HepG2 (cell line): ENCODE data around the gene TUBG2. TPM values are rescaled to one million over a fixed set of nuclear protein-coding genes. Genes with fewer than 3 reads are reported as not detected.

ENCODE experiments used
- ATAD3A ChIP-seq: sonication (generic); formaldehyde crosslinking; IDR thresholded peaks from 2 replicates; pipeline ENCODE4 v1.4.0; 2020; ENCODE audit warnings: missing genetic modification reagents
- E2F1 ChIP-seq: sonication (generic); formaldehyde crosslinking; IDR thresholded peaks from 2 replicates; pipeline ENCODE4 v1.5.0; 2020; ENCODE audit warnings: missing genetic modification reagents
- E2F2 ChIP-seq: sonication (generic); formaldehyde crosslinking; IDR thresholded peaks from 2 replicates; pipeline ENCODE4 v1.4.0; 2020; ENCODE audit warnings: missing genetic modification reagents, borderline replicate concordance
- FOSL1 ChIP-seq: sonication (generic); formaldehyde crosslinking; IDR thresholded peaks from 2 replicates; pipeline ENCODE4 v1.9.0; 2021; ENCODE audit warnings: missing genetic modification reagents, borderline replicate concordance
- FOXA1 ChIP-seq, 2 experiments: fragments of 450-650 bp in 1 of 2; sonication (generic) in 1 of 2; formaldehyde crosslinking in 1 of 2; IDR thresholded peaks; 2 replicates each; pipeline versions ENCODE4 v1.4.0 to v1.6.1; 2016 to 2020; ENCODE audit warnings: missing genetic modification reagents in 1 of 2
- MTA3 ChIP-seq: sonication (generic); formaldehyde crosslinking; IDR thresholded peaks from 2 replicates; pipeline ENCODE4 v1.4.0; 2020; ENCODE audit warnings: missing genetic modification reagents
- NFKBIZ ChIP-seq: IDR thresholded peaks from 2 replicates; pipeline ENCODE4 v1.6.1; 2018; ENCODE audit warnings: missing genetic modification reagents, missing compliant biosample characterization
- PITX1 ChIP-seq: sonication (generic); formaldehyde crosslinking; IDR thresholded peaks from 2 replicates; pipeline ENCODE4 v1.5.1; 2020; ENCODE audit warnings: mild to moderate bottlenecking, missing genetic modification reagents
- RELA ChIP-seq: sonication (generic); formaldehyde crosslinking; IDR thresholded peaks from 2 replicates; pipeline ENCODE4 v1.4.0; 2020; ENCODE audit warnings: missing genetic modification reagents
- SMYD3 ChIP-seq: sonication (generic); formaldehyde crosslinking; IDR thresholded peaks from 2 replicates; pipeline ENCODE4 v1.8.1; 2023; ENCODE audit warnings: mild to moderate bottlenecking, missing genetic modification reagents
- TIGD3 ChIP-seq: sonication (generic); formaldehyde crosslinking; IDR thresholded peaks from 2 replicates; pipeline ENCODE4 v1.5.1; 2020; ENCODE audit warnings: mild to moderate bottlenecking, missing genetic modification reagents, borderline replicate concordance
- U2AF2 ChIP-seq: fragments of 200-400 bp; formaldehyde crosslinking; IDR thresholded peaks from 2 replicates; pipeline ENCODE4 v1.6.1; 2017; ENCODE audit warnings: low read depth, mild to moderate bottlenecking, low read length
- YEATS4 ChIP-seq: sonication (generic); formaldehyde crosslinking; IDR thresholded peaks from 2 replicates; pipeline ENCODE4 v1.4.0; 2020; ENCODE audit warnings: missing genetic modification reagents, borderline replicate concordance
- ZHX1 ChIP-seq: sonication (generic); formaldehyde crosslinking; IDR thresholded peaks from 2 replicates; pipeline ENCODE4 v1.8.1; 2022; ENCODE audit warnings: low read depth, mild to moderate bottlenecking, missing genetic modification reagents
- ZNF260 ChIP-seq: sonication (generic); formaldehyde crosslinking; IDR thresholded peaks from 2 replicates; pipeline ENCODE4 v1.4.0; 2020; ENCODE audit warnings: missing genetic modification reagents, low read depth, mild to moderate bottlenecking, borderline replicate concordance
- ZNF33B ChIP-seq: sonication (generic); formaldehyde crosslinking; IDR thresholded peaks from 2 replicates; pipeline ENCODE4 v1.5.1; 2020; ENCODE audit warnings: mild to moderate bottlenecking, missing genetic modification reagents
- ZNF468 ChIP-seq: sonication (generic); formaldehyde crosslinking; IDR thresholded peaks from 2 replicates; pipeline ENCODE4 v1.8.0; 2022; ENCODE audit warnings: mild to moderate bottlenecking, moderate library complexity, missing genetic modification reagents
- ZNF552 ChIP-seq: sonication (generic); formaldehyde crosslinking; IDR thresholded peaks from 2 replicates; pipeline ENCODE4 v1.9.0; 2022; ENCODE audit warnings: missing genetic modification reagents, mild to moderate bottlenecking, borderline replicate concordance
- ZNF564 ChIP-seq: sonication (generic); formaldehyde crosslinking; IDR thresholded peaks from 2 replicates; pipeline ENCODE4 v1.8.1; 2023; ENCODE audit warnings: mild to moderate bottlenecking, missing genetic modification reagents
- ZNF704 ChIP-seq: sonication (generic); formaldehyde crosslinking; IDR thresholded peaks from 2 replicates; pipeline ENCODE4 v1.8.1; 2023; ENCODE audit warnings: mild to moderate bottlenecking, inconsistent platforms, moderate library complexity, missing genetic modification reagents, borderline replicate concordance
- ZNF75D ChIP-seq: sonication (generic); formaldehyde crosslinking; IDR thresholded peaks from 2 replicates; pipeline ENCODE4 v1.8.1; 2023; ENCODE audit warnings: missing genetic modification reagents, mild to moderate bottlenecking, borderline replicate concordance
- ZNF782 ChIP-seq: sonication (generic); formaldehyde crosslinking; IDR thresholded peaks from 2 replicates; pipeline ENCODE4 v1.4.0; 2020; ENCODE audit warnings: missing genetic modification reagents, mild to moderate bottlenecking, borderline replicate concordance
- polyA plus RNA-seq, 8 experiments: library from polyadenylated mRNA; depleted of rRNA in 3 of 8; stranded (reverse) in 7 of 8; unstranded in 1 of 8; fragments of >200 nt; fragmentation: Illumina TruSeq in 4 of 8; extraction: Trizol in 4 of 8; gene quantifications; 2 replicates each; pipeline versions ENCODE4 v1.2.1 to v1.2.3, GENCODE V29; 2011 to 2016; ENCODE audit warnings: low read depth in 4 of 8, missing spikeins in 1 of 8, mixed read lengths in 1 of 8; ENCODE audit not compliant: insufficient read depth in 1 of 8
- total RNA-seq, 5 experiments: library from RNA; depleted of rRNA; stranded (reverse); fragments of >200 nt; fragmentation: Illumina TruSeq; extraction: Trizol; gene quantifications; 2 replicates each; pipeline ENCODE4 v1.2.3, GENCODE V29; 2016; ENCODE audit warnings: low read depth in 1 of 5

Gene TUBG2
- total and polyA plus RNA-seq, 2 of the 13 experiments (the other 11 are each of a cell fraction or from before 2014, with no cell fraction given) = 16.0 to 42.3 TPM

- TF ChIP-seq ZHX1 (peak; percentile 78; the same call in 1 of the 2 replicates), YEATS4 (CRISPR knock-in tag) (peak; percentile 59; the same call in 1 of the 2 replicates), U2AF2 (0 out of 2 replicates have a peak, but pooled peaks have one; percentile 18), SMYD3 (no peak), ZNF564 (peak; percentile 19; the same call in 1 of the 2 replicates), E2F2 (CRISPR knock-in tag) (no peak), MTA3 (no peak), FOXA1 (IDR thresholded peaks at IDR 0.05) (no peak), FOXA1 (CRISPR knock-in tag; IDR thresholded peaks at IDR 0.05) (no peak), PITX1 (CRISPR knock-in tag) (peak; percentile 74; the same call in 1 of the 2 replicates), ZNF704 (CRISPR knock-in tag) (0 out of 2 replicates have a peak, but pooled peaks have one; percentile 39), ATAD3A (CRISPR knock-in tag) (no peak), ZNF782 (no peak), ZNF552 (CRISPR knock-in tag) (no peak), ZNF468 (CRISPR knock-in tag) (peak; percentile 84; the same call in 1 of the 2 replicates), ZNF260 (no peak), ZNF75D (CRISPR knock-in tag) (no peak), RELA (CRISPR knock-in tag) (no peak; the same call in 1 of the 2 replicates), NFKBIZ (CRISPR knock-in tag) (no peak), TIGD3 (no peak), ZNF33B (CRISPR knock-in tag) (0 out of 2 replicates have a peak, but pooled peaks have one; percentile 55), E2F1 (CRISPR knock-in tag) (no peak), FOSL1 (CRISPR knock-in tag) (no peak)
Observed at GRCh38 chr17:42682722-42683403, 23.8 kb downstream of the TUBG2 start (continued).
